Measurements from ENCODE around the gene PPM1J.

- no peak for TF ChIP-seq EZH2 (IDR thresholded peaks at IDR 0.05; ENCODE audit: low read length, missing control alignments)
- TF ChIP-seq CTCF (conservative IDR thresholded peaks at IDR 0.05 in 1 of 2, IDR thresholded peaks at IDR 0.05 in 1 of 2; ENCODE audit: low read depth in 1 of 2, low read length in 2 of 2), result no peak
These were observed 20.6 kb upstream of the PPM1J start for GRCh38 chr1:112735752-112736151.

Measured in fibroblast of lung (primary cell).